Heart left ventricle (tissue), 13 donors: ENCODE results near the gene KIF26B.

Source experiments
- POLR2A ChIP-seq, 2 donors: fragments of 450-650 bp; IDR thresholded peaks; one replicate each; pipeline ENCODE4 v1.6.1; 2017; ENCODE audit warnings: antibody characterized with exemption in 2 of 2, mild to moderate bottlenecking in 2 of 2, moderate library complexity in 2 of 2
- TF ChIP-seq, protein P1 (sequence below), 12 donors: fragments of 200-600 bp; sonication (generic) in 4 of 12; IDR thresholded peaks; one replicate each; pipeline versions ENCODE4 v1.5.0 to v1.8.0; 2018 to 2022; ENCODE audit warnings: antibody characterized with exemption in 12 of 12, mild to moderate bottlenecking in 5 of 12
- donor health status: ischemic (EF 13 %, LVEDD 7.1; RV severe dilation, severe dysfunction).
- donor health status: DM: no; HTN: yes; CAD: no.
- donor health status: DM: no; HTN: no; CAD: no.
- donor health status: ischemic (EF 25% LVEDD 6.9; RV normal size, moderate dysfunction).
- donor health status: ischemic (EF 25% LVEDD 5.7; RV mildly dilated, moderate dysfunction).
- donor health status: ischemic (EF 35%, LVEDD 5.7; RV mildly dilated, moderate dysfunction).
- donor health status: nonischemic (EF 11% LVEDD 7.7; RV severe dilation, severe dysfunction).
- donor health status: DM: yes; HTN: yes; CAD: no.
- donor health status: PGD.
- donor health status: ischemic (EF 29% LVEDD 5.4; RV normal size, mild dysfunction).
- donor health status: nonischemic (EF 23%, LVEDD 6.1; RV moderate dilation, normal function).

DNA sequence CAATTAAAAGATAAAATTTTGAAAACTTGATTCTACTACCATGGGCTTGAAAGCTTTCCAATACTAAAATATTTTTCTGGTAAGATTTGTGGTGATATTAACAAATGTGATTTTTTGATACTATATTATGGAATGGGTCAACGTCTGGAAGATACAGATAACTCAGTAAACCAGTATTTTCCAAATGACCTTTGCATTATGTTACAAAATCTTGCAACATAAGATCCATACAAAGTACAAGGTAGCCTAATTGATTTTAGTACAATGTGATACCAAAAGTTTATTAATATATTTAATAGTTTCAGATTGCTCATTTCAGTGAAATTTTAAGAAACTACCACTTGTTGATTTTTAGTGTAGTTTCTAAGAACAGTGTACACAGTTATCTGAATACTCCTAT lies 236.2 kb downstream of the KIF26B start:
- TF ChIP-seq, protein P1, sequence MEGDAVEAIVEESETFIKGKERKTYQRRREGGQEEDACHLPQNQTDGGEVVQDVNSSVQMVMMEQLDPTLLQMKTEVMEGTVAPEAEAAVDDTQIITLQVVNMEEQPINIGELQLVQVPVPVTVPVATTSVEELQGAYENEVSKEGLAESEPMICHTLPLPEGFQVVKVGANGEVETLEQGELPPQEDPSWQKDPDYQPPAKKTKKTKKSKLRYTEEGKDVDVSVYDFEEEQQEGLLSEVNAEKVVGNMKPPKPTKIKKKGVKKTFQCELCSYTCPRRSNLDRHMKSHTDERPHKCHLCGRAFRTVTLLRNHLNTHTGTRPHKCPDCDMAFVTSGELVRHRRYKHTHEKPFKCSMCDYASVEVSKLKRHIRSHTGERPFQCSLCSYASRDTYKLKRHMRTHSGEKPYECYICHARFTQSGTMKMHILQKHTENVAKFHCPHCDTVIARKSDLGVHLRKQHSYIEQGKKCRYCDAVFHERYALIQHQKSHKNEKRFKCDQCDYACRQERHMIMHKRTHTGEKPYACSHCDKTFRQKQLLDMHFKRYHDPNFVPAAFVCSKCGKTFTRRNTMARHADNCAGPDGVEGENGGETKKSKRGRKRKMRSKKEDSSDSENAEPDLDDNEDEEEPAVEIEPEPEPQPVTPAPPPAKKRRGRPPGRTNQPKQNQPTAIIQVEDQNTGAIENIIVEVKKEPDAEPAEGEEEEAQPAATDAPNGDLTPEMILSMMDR (IDR thresholded peaks at IDR 0.05) = no peak
- no peak for TF ChIP-seq POLR2A (IDR thresholded peaks at IDR 0.05)
